ENCODE data around the gene MRM3. TPM values are rescaled to one million over a fixed set of nuclear protein-coding genes. Genes with fewer than 3 reads are reported as not detected.
"Not testable (repeated sequence)": the region's sequence is repeated elsewhere in the genome, so short reads cannot be mapped to it uniquely, and the experiment has no call there.

MRM3 gene, protein sequence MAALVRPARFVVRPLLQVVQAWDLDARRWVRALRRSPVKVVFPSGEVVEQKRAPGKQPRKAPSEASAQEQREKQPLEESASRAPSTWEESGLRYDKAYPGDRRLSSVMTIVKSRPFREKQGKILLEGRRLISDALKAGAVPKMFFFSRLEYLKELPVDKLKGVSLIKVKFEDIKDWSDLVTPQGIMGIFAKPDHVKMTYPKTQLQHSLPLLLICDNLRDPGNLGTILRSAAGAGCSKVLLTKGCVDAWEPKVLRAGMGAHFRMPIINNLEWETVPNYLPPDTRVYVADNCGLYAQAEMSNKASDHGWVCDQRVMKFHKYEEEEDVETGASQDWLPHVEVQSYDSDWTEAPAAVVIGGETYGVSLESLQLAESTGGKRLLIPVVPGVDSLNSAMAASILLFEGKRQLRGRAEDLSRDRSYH
- 12.1 and 19.2 TPM in 2 replicates for total RNA-seq (2014; rRNA removed; shearing (Covaris generic))

DNA sequence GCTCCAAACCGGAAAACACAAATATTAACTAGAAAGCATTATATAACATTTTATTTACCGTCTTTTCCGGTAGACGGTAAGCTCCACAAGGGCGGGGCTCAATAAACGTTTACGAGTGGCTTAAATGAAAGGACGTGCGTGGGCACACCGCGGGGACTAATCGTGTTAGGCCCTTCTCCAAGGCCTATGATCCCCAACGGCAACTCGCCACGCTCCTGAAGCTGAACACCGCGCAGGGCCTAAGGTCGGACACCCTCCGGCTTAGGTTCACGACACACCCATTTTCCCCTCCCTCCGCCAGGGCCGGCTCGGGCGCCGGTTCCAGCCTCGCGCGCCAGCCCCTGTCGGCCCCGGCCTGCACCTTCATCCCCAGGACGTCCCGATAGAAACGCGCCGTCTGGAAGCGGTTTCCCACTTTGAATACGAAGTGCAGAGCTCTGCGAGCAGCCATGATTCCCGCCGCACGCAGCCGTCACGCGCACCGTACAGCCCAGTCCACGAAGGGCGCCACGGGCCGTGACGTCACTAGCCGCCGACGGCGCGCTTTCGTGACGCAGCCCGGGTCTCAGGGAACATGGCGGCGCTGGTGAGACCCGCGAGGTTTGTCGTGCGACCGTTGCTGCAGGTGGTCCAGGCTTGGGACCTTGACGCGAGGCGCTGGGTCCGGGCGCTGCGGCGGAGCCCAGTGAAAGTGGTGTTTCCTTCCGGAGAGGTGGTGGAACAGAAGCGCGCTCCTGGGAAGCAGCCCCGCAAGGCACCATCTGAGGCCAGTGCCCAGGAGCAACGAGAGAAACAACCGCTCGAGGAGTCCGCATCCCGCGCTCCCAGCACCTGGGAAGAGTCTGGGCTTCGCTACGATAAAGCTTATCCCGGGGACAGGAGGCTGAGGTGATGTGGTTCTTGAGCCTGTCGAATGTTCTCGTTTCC is at the start of gene MRM3, which contains the start of gene GLOD4:
Gene MRM3 (plus strand): TSS at position 549 of the 927 bp plus-strand sequence. CDS start 26 bp downstream, at position 575.
Gene GLOD4 (minus strand): TSS at position 476 of the 927 bp plus-strand sequence. CDS start 25 bp downstream, at position 451.
- peak; percentile 79 for DNase-seq (ENCODE audit: low read depth)

DNA sequence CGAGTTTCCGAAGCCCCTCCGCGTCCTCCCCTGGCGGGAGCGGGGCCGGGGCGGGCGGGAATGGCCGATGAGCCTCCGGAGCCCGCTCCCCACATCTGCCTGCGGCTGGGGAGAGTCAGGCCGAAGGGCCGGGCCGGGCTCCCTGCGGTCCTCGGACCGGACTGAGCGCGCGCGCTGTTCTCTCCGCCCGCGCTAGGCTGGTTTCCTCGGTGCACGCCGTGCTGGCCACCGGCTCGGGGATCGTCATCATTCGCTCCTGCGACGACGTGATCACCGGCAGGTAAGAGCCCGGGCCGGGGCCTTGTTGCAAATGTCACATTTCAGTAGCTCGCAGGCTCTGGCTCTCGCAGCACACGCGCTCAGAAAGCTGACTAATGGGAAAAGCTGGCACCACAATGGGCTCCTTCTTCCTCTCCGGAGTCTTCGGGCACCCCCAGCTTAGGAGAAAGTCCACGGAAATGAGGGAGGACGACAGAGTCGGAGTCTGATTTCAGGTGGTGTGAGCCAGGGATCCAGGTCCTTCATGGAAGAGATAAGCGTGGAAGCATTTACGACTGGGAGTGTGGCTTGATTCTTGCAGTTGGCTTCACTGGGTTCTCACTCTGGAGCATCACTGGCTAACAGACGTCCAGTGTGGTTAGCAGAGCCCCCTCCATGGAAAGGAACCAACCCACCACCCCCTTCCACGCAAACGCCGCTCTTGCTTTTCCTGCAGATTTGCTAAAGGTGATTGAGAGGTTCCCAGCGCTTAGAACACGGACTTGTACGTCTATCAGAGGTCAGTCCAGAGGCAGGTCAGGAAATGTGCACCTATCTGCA is 49.0 kb upstream of the MRM3 start:
- DNase-seq (ENCODE audit: low read depth), result peak; percentile 59

DNA sequence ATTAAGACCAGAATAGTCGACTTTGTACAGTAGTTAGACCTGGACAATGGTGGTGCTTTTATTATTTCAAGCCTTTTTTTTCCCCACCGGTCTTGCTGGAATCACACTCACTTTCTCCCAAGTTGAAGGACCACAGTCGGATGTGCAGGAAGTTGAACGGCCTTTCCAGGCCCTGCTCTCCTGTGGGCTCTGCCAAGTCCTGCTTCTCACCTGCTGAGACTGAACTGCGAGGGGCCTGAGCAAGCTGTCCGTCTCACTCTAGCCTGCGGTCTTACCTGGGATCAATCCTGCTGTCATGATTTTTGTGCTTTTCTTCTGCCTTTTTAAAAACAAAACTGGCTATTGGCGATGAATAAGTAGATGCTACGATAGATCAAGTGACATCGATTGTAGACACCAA is 48.4 kb upstream of the MRM3 start:
- no peak for DNase-seq (ENCODE audit: low read depth)

DNA sequence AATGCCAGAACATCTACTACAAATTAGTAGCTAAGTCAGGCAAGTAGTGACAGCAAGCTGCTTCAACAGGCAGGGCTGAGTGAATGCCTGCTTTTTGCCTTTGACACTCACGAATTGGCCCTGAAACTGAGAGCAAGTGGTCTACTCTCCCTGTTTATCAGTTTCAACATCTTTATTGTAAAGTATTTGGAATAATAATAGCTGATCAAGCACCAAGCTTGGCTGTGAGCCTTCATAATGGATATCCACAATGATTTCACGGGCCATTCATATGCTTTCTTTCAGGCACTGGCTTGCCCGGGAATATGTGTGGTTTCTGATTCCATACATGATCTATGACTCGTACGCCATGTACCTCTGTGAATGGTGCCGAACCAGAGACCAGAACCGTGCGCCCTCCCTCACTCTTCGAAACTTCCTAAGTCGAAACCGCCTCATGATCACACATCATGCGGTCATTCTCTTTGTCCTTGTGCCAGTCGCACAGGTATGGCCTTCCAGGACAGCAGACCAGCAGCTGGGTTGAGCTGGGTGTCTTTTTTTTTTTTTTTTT is 44.5 kb upstream of the MRM3 start:
- DNase-seq (ENCODE audit: low read depth), result no peak

DNA sequence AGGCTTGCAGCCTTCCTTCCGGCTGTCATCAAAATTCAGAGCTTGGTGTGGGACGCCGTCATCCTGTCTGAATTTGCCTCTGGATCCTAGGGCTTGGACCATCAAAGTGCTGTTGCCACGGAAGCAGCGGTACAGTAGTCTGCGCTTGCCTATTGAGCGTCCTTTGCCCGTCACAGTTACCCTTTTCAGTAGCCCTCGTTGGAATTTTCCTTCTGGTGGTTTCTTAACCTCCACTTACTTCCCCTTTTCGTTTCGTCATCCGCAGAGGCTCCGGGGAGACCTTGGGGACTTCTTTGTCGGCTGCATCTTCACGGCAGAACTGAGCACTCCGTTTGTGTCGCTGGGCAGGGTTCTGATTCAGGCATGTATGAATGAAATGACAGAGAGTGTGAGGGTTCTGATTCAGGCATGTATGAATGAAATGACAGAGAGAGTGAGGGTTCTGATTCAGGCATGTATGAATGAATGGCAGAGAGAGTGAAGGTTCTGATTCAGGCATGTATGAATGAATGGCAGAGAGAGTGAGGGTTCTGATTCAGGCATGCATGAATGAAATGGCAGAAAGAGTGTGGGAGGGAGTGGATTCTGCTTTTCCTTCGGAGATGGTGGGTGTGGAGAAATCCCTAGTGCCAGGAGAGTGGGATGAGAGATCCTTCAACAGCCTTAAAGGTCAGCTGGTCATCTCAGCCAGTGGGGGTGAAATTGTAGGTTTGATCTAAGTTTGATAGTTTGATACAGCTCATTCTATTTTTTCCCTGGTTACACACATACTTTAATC is 41.7 kb upstream of the MRM3 start:
- DNase-seq (ENCODE audit: low read depth), result no peak

DNA sequence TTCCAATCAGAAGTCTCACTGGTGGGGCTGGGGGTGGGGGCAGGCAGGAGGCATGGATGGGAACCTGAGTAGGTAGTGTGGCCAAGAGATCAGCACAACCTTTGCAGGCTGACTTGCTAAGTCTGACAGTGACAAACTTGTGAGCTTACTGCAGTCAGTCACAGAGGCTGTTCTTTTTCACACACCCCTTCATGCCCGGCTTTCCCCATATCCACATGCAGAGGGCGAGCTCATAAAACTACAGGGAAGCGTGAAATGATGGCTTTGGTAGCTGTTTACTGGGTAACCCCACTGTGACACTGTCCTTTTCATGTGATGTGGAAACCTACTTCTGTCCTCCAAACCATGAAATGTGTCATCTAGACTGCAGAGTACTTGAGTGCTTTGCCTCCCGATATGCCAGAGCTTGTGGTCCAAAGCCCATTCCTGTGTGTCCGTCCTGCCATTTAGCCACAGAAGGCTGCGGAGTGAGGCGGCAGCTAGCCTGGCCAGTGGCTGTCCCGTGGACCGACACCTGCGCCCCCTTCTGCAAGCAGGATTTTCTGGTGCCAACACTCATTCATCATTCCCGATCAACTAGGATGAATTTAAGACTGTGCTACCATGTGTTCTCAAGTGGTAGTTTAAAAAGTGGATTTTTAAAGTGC is 39.9 kb upstream of the MRM3 start:
- DNase-seq (ENCODE audit: low read depth), result no peak

DNA sequence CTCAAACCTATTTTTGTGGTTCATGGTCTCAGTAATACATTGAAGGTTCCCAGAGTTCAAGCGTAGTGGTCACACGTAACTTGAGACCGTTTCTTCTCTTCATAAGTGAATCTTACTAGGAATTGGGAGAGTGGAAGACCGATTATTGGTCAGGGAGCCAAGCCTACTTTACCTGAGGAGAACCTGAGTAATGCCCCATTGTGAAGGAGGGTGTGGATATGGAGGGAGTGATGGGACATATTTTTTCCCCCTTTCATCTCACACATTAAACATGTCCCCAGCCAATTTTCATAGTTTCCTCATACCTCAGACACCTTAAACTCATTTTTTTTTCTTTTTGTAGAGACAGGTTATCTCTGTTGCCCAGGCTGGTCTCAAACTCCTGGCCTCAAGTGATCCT is 39.0 kb upstream of the MRM3 start:
- no peak for DNase-seq (ENCODE audit: low read depth)

DNA sequence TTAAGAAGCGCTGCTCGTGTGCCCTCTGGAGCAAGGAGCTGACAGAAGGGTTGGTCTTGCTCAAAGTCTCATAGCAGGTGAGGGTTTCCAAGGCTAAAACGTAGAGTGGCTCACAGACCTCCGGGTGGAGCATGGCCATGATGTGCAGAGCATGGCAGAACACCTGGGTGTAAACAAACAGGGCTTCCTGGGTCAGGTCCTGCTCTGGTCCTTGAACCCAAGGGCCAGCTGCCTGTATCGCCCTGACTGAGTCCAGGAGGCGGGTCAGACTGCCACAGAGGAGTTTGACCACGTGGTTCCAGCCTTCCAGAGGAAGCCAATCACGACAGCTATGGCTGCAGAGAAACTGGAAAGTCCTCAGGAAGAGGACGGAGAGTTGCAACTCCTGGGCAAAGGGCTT is 37.2 kb upstream of the MRM3 start:
- no peak for DNase-seq (ENCODE audit: low read depth)

DNA sequence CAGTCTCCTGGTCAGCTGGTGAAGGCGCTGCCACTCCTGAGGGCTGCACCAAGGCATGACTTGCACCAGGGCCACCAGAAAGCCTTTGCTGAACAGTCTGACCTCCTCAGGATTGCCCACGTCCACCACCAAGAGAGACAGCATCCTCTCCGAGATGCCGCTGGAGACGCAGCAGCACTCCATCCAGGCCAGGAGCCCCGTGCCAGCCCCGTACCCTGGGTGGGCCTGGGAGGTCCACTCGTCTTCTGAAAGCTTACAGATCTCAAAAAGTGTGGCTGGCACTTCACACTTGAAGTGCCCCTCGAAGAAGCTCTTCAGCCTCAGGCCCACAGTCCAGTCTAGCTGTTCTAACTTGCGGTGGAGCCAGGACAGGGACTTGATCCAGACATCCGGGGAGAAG is 36.7 kb upstream of the MRM3 start:
- DNase-seq (ENCODE audit: low read depth), result no peak

DNA sequence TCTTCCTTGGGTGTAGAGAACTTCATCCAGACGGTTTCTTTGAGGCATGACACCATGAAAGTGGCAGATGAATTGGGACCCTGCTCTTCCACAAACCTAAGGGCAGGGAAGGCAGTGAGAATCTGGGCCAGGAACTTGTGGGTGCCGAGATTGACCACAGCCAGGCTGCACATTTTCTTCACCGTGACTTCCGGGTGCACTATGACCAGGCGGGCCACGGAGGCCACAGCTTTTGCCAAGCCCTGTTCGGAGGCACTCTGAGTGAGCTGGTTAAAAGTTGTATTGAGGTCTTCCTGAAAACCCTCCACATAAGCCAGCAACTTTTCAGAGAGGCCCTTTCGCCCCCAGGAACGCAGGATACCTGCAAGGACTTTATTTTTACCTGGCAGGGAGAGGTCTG is 36.0 kb upstream of the MRM3 start:
- DNase-seq (ENCODE audit: low read depth), result no peak

DNA sequence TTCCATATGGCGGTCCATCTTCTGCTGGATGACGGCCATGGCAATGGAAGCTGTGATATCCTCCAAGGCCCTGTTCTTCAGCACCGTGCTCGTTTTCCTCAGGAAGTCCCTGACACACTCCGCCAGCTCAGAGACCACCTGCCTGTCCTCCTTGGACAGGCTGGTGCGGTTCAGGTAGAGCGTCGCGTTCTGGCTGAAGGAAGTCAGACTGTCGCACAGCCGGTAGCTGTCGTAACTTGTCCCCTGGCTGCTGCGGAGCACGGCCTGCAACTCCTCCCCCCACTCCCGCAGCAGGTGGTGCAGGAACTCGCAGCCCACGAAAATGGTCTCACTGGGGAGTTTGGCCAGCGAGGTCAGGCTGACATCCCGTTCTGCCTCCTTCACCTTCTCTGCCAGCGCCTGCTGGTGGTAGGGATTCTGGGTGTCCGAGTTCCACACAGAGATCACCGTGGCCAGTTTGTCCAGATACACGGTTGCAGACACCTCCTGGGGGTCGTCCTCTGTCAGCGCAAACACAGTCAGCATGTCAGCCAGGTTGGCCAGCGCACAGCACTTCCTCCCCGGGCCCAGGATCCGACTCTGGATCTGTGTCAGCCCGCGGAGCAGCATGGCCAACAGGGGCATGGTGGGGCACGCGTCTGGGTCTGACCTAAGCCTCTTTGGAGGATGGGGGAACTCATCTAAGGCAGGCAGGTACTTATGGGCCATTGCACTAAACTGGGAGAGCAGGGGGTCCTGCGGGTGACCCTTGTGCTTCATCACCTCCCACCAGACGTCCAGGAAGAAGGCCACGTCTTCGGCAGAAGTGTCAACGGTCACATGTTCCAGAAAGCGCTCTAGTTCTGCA is 35.1 kb upstream of the MRM3 start:
- DNase-seq (ENCODE audit: low read depth), result no peak

DNA sequence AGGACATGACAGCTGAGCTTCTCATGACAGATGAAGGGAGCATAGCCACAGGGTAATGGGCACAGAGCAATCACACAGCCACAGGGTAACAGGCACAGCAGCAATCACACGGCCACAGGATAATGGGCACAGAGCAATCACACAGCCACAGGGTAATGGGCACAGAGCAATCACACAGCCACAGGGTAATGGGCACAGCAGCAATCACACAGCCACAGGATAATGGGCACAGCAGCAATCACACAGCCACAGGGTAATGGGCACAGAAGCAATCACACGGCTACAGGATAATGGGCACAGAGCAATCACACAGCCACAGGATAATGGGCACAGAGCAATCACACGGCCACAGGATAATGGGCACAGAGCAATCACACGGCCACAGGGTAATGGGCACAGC is 33.5 kb upstream of the MRM3 start:
- not testable (repeated sequence) for DNase-seq (ENCODE audit: low read depth)

DNA sequence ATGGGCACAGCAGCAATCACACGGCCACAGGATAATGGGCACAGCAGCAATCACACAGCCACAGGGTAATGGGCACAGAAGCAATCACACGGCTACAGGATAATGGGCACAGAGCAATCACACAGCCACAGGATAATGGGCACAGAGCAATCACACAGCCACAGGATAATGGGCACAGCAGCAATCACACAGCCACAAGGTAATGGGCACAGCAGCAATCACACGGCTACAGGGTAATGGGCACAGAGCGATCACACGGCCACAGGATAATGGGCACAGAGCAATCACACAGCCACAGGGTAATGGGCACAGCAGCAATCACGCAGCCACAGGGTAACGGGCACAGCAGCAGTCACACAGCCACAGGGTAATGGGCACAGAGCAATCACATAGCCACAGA is 32.8 kb upstream of the MRM3 start:
- DNase-seq (ENCODE audit: low read depth), result not testable (repeated sequence)

DNA sequence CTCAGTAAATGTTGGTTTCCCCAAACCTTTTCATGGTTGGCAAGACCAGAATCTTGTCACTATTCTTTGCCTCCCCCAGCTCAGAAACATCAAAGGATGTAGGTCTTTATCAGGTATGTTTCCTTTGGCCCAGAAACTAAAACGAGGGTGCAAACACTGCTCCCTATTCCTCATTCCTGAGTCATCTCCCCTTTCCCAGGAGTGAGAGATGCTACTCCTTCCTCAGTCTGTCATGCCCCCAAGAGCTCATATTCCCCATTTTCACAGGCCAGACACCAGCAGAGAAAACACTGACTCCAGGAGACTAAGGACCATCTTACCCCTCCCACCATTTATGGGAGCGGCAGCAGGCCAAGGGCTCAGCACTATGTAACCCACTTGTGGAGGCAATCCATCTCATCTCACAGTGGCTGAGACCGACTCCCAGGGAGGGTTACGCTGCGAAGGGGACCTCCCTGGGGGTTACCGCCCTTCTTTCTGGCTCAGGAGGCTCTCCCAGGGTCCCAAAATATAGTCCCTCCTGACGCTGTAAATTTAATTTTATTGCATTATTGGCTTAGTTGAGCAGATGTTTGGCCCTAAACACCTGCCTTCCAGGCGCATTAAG is 31.6 kb upstream of the MRM3 start:
- DNase-seq (ENCODE audit: low read depth), result no peak

DNA sequence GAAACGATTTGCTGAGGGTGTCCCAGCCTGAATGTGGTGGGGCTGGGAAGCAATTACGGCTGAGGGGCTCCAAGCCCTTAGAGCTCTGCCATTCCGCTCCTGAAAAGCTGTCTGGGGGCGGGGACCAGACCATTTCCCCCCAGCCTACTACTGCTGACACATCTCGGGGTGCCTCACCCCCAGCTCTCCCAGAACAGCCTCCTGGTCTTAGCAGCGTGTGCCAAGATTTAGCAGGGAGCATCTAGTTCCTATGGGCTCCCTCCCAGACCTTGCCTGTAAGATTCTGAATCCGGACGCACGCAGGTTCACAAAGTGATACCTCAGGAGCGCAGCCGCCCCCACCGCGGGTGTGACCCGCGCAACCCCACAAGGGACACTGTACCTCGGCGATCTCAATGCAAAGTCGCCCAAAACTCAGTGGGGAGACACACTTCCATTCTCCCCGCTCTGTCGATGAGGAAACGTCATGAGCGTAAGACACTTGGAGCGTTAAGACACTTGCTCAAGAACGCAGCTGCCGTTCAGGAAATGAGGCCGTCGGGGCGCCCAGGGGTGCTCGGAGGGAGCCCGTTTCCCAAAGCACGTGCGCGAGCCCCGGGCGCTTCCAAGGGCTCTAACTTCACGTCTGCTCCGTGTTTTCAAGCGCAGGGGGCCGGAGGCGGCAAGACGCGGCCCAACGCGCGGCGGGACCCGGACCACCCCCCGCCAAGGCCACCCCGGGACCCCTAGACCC is 30.7 kb upstream of the MRM3 start:
- peak; percentile 45 for DNase-seq (ENCODE audit: low read depth)

DNA sequence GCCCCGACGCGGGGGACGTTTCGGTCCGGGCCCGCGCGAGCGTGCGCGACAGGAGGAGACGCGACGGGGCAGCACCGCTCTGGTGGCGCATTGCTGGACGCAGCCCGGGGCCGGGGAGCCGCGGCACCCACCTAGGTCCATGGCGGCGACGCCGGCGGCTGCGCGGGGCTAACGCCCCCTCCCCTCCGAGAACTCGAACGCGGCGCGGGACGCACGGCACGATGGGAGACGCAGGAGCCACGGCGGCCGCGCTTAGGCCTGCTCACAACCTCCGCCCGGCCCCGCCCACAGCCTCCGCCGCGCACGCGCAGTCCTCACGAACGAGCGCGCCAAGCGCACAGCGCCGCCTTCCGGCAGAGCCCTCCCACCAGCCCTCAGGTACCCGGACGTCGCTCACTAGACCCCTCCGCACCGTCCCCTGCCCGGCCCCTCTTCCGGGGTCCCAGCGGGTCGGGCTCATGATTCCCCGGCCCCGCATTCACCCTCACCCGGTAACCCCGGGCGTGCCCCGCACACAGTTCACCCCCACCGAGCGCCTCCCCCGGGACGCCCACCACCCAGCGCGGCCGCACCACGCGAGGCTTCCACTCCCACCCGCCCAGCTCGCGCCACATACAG is 30.0 kb upstream of the MRM3 start, which contains the start of gene GEMIN4:
Gene GEMIN4 (minus strand): TSS at position 263 of the 618 bp plus-strand sequence. CDS start 122 bp downstream, at position 141.
- peak; percentile 76 for DNase-seq (ENCODE audit: low read depth)

DNA sequence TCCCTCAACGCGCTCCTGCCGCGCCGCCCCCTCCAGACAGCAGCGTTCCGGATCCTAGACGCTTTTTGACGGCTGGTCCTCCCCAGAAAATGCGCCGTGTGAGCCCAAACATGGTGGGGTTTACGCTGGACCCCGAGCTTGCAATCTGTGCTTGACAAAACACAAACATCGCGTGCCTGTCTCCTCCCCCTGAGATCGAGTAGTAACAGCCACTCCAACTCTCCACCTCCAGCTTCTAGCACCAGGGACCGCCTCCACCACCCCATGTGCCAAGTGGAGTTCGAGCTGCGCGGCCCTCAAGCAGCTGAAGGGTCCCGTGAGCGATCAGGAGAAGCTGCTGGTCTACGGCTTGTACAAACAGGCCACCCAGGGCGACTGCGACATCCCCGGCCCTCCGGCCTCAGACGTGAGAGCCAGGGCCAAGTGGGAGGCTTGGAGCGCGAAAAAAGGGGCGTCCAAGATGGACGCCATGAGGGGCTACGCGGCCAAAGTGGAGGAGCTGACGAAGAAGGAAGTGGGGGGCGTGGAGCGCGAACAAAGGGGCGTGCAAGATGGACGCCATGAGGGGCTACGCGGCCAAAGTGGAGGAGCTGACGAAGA is 29.4 kb upstream of the MRM3 start:
- DNase-seq (ENCODE audit: low read depth), result peak; percentile 18
